ENCODE data around the gene MYLK2. TPM values are rescaled to one million over a fixed set of nuclear protein-coding genes. Genes with fewer than 3 reads are reported as not detected.

MYLK2 gene
- total RNA-seq, 4 donors from 2014 or later: 0.21 to 0.69 TPM; not detected in 2

GRCh38 chr20:31863296-31864085 is 44.3 kb downstream of the MYLK2 start:
- DNase-seq: no peak

GRCh38 chr20:31864521-31865400 is 45.6 kb downstream of the MYLK2 start:
- Histone ChIP-seq H3K27me3 (no peaks in the 10 kb centered on the region), H3K27ac (no peak overlapping the region), H3K4me3 (no peak overlapping the region), H3K9me3 (no peaks in the 10 kb centered on the region), H3K36me3 (no peaks in the 10 kb centered on the region), H3K4me1 (peaks cover 0 to 20% of the 10 kb centered on the region in 2 donors)
- no peak for DNase-seq
- intact Hi-C loops (cut with DNase I; ENCODE audit: low total_unique reads): no loop called here
- TF ChIP-seq CTCF (IDR thresholded peaks at IDR 0.05): no peak
- no peak for TF ChIP-seq POLR2A (IDR thresholded peaks at IDR 0.05)

More at GRCh38 chr20:31863296-31864085, 44.3 kb downstream of the MYLK2 start:
- no peaks in the 10 kb centered on the region for H3K27me3 ChIP-seq
- no peak overlapping the region for H3K27ac ChIP-seq
- no peaks in the 10 kb centered on the region for H3K36me3 ChIP-seq
- H3K4me1 ChIP-seq: peaks cover 0 to 14% of the 10 kb centered on the region in 2 donors
- TF ChIP-seq CTCF (IDR thresholded peaks at IDR 0.05) (no peak), POLR2A (IDR thresholded peaks at IDR 0.05) (no peak)
- no peaks in the 10 kb centered on the region for H3K9me3 ChIP-seq
- intact Hi-C loops (cut with DNase I; ENCODE audit: low total_unique reads): no loop called here
- H3K4me3 ChIP-seq: no peak overlapping the region

- H3K4me1 ChIP-seq: peaks cover 0 to 7% of the 10 kb centered on the region in 2 donors
- intact Hi-C loops (cut with DNase I; ENCODE audit: low total_unique reads): no loop called here
- H3K27ac ChIP-seq: no peak overlapping the region
- H3K9me3 ChIP-seq: no peaks in the 10 kb centered on the region
- TF ChIP-seq POLR2A (IDR thresholded peaks at IDR 0.05): no peak
- no peak for TF ChIP-seq CTCF (IDR thresholded peaks at IDR 0.05)
- H3K36me3 ChIP-seq: no peaks in the 10 kb centered on the region
- H3K4me3 ChIP-seq: no peak overlapping the region
- H3K27me3 ChIP-seq: no peaks in the 10 kb centered on the region
- DNase-seq: no peak
Observed at GRCh38 chr20:31866221-31866620, 47.1 kb downstream of the MYLK2 start.

GRCh38 chr20:31868853-31869672 is 49.9 kb downstream of the MYLK2 start:
- no peak for TF ChIP-seq CTCF (IDR thresholded peaks at IDR 0.05)
- no peak for TF ChIP-seq POLR2A (IDR thresholded peaks at IDR 0.05)
- peak overlapping the region in 1 of 2 donors; percentile 42 for H3K27ac ChIP-seq

More at GRCh38 chr20:31868853-31869672, 49.9 kb downstream of the MYLK2 start:
- Histone ChIP-seq H3K4me3 (peak overlapping the region; percentile 23 to 80), H3K36me3 (no peaks in the 10 kb centered on the region), H3K4me1 (peaks cover 0 to 7% of the 10 kb centered on the region in 2 donors), H3K9me3 (no peaks in the 10 kb centered on the region), H3K27me3 (no peaks in the 10 kb centered on the region)
- DNase-seq: no peak
- intact Hi-C loops (cut with DNase I; ENCODE audit: low total_unique reads): no loop called here

Measured in uterus (tissue), 4 donors.